ENCODE data around the gene TFCP2L1. TPM values are rescaled to one million over a fixed set of nuclear protein-coding genes. Genes with fewer than 3 reads are reported as not detected.
"Not testable (repeated sequence)": the region's sequence is repeated elsewhere in the genome, so short reads cannot be mapped to it uniquely, and the experiment has no call there.

Gene TFCP2L1
- total RNA-seq, 1 experiment from 2014 or later: 0.06 TPM

GRCh38 chr2:121242175-121242875, 42.7 kb downstream of the TFCP2L1 start:
- DNase-seq (ENCODE audit: low spot score): no peak

- no peak for DNase-seq (ENCODE audit: low spot score)
These were observed 43.5 kb downstream of the TFCP2L1 start for GRCh38 chr2:121241466-121241865.

- no peak for DNase-seq (ENCODE audit: low spot score)
These were observed 44.6 kb downstream of the TFCP2L1 start for GRCh38 chr2:121240436-121240835.

GRCh38 chr2:121239969-121240368, 45.0 kb downstream of the TFCP2L1 start:
- DNase-seq (ENCODE audit: low spot score): no peak

- DNase-seq (ENCODE audit: low spot score): no peak
These were observed 45.5 kb downstream of the TFCP2L1 start for GRCh38 chr2:121239471-121239870.

GRCh38 chr2:121238828-121239227, 46.2 kb downstream of the TFCP2L1 start:
- no peak for DNase-seq (ENCODE audit: low spot score)

- DNase-seq (ENCODE audit: low spot score): no peak
These were observed 46.9 kb downstream of the TFCP2L1 start for GRCh38 chr2:121237980-121238665.

GRCh38 chr2:121237336-121237979, 47.5 kb downstream of the TFCP2L1 start:
- no peak for DNase-seq (ENCODE audit: low spot score)

- DNase-seq (ENCODE audit: low spot score): no peak
These were observed 48.3 kb downstream of the TFCP2L1 start for GRCh38 chr2:121236650-121237180.

GRCh38 chr2:121236101-121236640, 48.8 kb downstream of the TFCP2L1 start:
- no peak for DNase-seq (ENCODE audit: low spot score)

- DNase-seq (ENCODE audit: low spot score): no peak
These were observed 49.5 kb downstream of the TFCP2L1 start for GRCh38 chr2:121235542-121235941.

GRCh38 chr2:121234791-121235190, 50.2 kb downstream of the TFCP2L1 start:
- no peak for DNase-seq (ENCODE audit: low spot score)

GRCh38 chr2:121234144-121234543, 50.9 kb downstream of the TFCP2L1 start:
- no peak for DNase-seq (ENCODE audit: low spot score)

- no peak for DNase-seq (ENCODE audit: low spot score)
These were observed 51.4 kb downstream of the TFCP2L1 start for GRCh38 chr2:121233486-121234110.

- no peak for DNase-seq (ENCODE audit: low spot score)
These were observed 52.3 kb downstream of the TFCP2L1 start for GRCh38 chr2:121232626-121233265.

GRCh38 chr2:121231385-121232000, 53.5 kb downstream of the TFCP2L1 start:
- no peak for DNase-seq (ENCODE audit: low spot score)

- no peak for DNase-seq (ENCODE audit: low spot score)
These were observed 56.5 kb downstream of the TFCP2L1 start for GRCh38 chr2:121228521-121228920.

- DNase-seq (ENCODE audit: low spot score): not testable (repeated sequence)
These were observed 57.4 kb downstream of the TFCP2L1 start for GRCh38 chr2:121227381-121228144.

GRCh38 chr2:121225681-121226080, 59.3 kb downstream of the TFCP2L1 start:
- DNase-seq (ENCODE audit: low spot score): not testable (repeated sequence)

GRCh38 chr2:121220995-121221394, 64.0 kb downstream of the TFCP2L1 start:
- DNase-seq (ENCODE audit: low spot score): no peak

Measured in H4 (cell line).